PC-3 (cell line): Measurements from ENCODE around the gene MCAT. TPM values are rescaled to one million over a fixed set of nuclear protein-coding genes. Genes with fewer than 3 reads are reported as not detected.

Experiments used
- ATAC-seq: fragments of 200-7000 bp; cut with Tn5 transposase; 2 replicates; pipeline ENCODE4 v1.9.1; 2020; ENCODE audit warnings: mild to moderate bottlenecking, moderate library complexity
- BruUV-seq: library from RNA; stranded (reverse); fragments of 400-500 nt; replicated peaks from 2 replicates; lab custom pipeline; 2021; lab: Mats Ljungman, UMichigan
- CTCF ChIA-PET: fragments of 300-600 bp; sonication (Branson Sonifier 250); formaldehyde crosslinking; loops from one replicate; lab custom pipeline; 2022; ENCODE audit warnings: antibody characterized with exemption; lab: Charles Lee
- POLR2A ChIA-PET: fragments of 300-600 bp; sonication (Branson Sonifier 250); formaldehyde crosslinking; loops from one replicate; lab custom pipeline; 2022; ENCODE audit warnings: antibody characterized with exemption; ENCODE audit not compliant: unreplicated experiment; lab: Charles Lee
- DNase-seq: peaks from one replicate; pipeline ENCODE4 v3.0.0-alpha.2; 2015
- H2AFZ ChIP-seq: fragments of 300-600 bp; sonication (generic); 2 replicates; pipeline ENCODE4 v1.6.0; 2016; ENCODE audit warnings: antibody characterized with exemption, low read length
- H3F3A ChIP-seq: fragments of 300-600 bp; sonication (generic); one replicate; pipeline ENCODE4 v1.6.0; 2017; ENCODE audit warnings: antibody characterized with exemption, low read length, control low read depth, mild to moderate bottlenecking; ENCODE audit not compliant: unreplicated experiment
- H3K27ac ChIP-seq: fragments of 300-600 bp; sonication (generic); 2 replicates; pipeline ENCODE4 v1.5.1; 2016; ENCODE audit warnings: mild to moderate bottlenecking, low read length
- H3K27me3 ChIP-seq: fragments of 300-600 bp; sonication (generic); 2 replicates; pipeline ENCODE4 v1.6.1; 2016; ENCODE audit warnings: low read length, mixed read lengths
- H3K36me3 ChIP-seq: fragments of 300-600 bp; sonication (generic); 2 replicates; pipeline ENCODE4 v1.6.1; 2016; ENCODE audit warnings: low read depth, mixed run types, low read length, mixed read lengths
- H3K4me1 ChIP-seq: fragments of 300-600 bp; sonication (generic); 2 replicates; pipeline ENCODE4 v1.5.1; 2016; ENCODE audit warnings: low read length; ENCODE audit not compliant: insufficient read depth
- H3K4me2 ChIP-seq: fragments of 300-600 bp; sonication (generic); 2 replicates; pipeline ENCODE4 v1.6.0; 2016; ENCODE audit warnings: low read length
- H3K4me3 ChIP-seq: fragments of 300-600 bp; sonication (generic); 2 replicates; pipeline ENCODE4 v1.5.1; 2016; ENCODE audit warnings: mild to moderate bottlenecking, low read length, mixed read lengths
- H3K79me2 ChIP-seq: fragments of 300-600 bp; sonication (generic); 2 replicates; pipeline ENCODE4 v1.6.1; 2017; ENCODE audit warnings: low read length, mixed read lengths
- H3K9ac ChIP-seq: fragments of 300-600 bp; sonication (generic); 2 replicates; pipeline ENCODE4 v1.6.0; 2016; ENCODE audit warnings: mild to moderate bottlenecking, low read length
- H3K9me2 ChIP-seq: fragments of 300-600 bp; sonication (generic); replicated peaks from 2 replicates; pipeline ENCODE4 v1.6.1; 2016; ENCODE audit warnings: mixed run types, low read length, mixed read lengths
- H3K9me3 ChIP-seq: fragments of 300-600 bp; sonication (generic); 2 replicates; pipeline ENCODE4 v1.6.1; 2016; ENCODE audit warnings: low read length, mixed read lengths
- H4K20me1 ChIP-seq: fragments of 300-600 bp; sonication (generic); 2 replicates; pipeline ENCODE4 v1.6.1; 2016; ENCODE audit warnings: low read length, mixed read lengths
- EZH2 ChIP-seq: fragments of 300-600 bp; sonication (generic); IDR thresholded peaks from one replicate; pipeline ENCODE4 v1.6.1; 2017; ENCODE audit warnings: antibody characterized with exemption, mild to moderate bottlenecking, low read length; ENCODE audit not compliant: unreplicated experiment
- EZH2phosphoT487 ChIP-seq: fragments of 300-600 bp; sonication (generic); IDR thresholded peaks from 2 replicates; pipeline ENCODE4 v1.6.1; 2018; ENCODE audit warnings: mild to moderate bottlenecking, antibody characterized with exemption, low read length, borderline replicate concordance
- intact Hi-C: fragments of 100-400 bp; cut with micrococcal nuclease; formaldehyde crosslinking; loops from 2 replicates; pipeline ENCODE4 v1.9.0; 2023
- total RNA-seq: library from RNA; depleted of rRNA; stranded (reverse); fragments of >200 nt; gene quantifications from 2 replicates; pipeline ENCODE4 v1.2.3, GENCODE V29; 2014
- TF ChIP-seq, protein P1 (sequence below): fragments of 300-600 bp; sonication (generic); conservative IDR thresholded peaks from 2 replicates; pipeline ENCODE4 v1.5.1; 2017; ENCODE audit warnings: antibody characterized with exemption, low read depth, mild to moderate bottlenecking, low read length

MCAT gene
- total RNA-seq, 1 experiment from 2014 or later, result 29.2 TPM

DNA sequence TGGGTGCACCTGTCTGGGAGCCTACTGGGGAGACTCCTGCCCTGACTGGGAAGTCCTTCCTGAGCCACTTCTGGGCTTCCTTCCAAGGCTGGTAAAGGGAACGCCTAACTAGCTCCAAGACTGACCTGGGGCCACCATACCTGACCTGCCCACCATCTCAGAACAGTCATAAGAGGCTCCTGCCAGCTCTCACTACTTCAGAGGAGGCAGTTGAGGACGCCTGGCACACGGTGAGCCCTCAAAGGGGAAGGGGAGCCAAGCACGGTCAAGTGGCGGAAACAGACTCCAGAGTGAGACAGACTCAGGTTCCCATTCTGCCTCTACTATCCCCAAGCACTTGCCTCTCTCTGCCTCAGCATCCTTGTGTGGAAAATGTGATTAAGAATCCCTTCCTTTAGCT, 7.6 kb downstream of the MCAT start:
- ATAC-seq, result no peak

DNA sequence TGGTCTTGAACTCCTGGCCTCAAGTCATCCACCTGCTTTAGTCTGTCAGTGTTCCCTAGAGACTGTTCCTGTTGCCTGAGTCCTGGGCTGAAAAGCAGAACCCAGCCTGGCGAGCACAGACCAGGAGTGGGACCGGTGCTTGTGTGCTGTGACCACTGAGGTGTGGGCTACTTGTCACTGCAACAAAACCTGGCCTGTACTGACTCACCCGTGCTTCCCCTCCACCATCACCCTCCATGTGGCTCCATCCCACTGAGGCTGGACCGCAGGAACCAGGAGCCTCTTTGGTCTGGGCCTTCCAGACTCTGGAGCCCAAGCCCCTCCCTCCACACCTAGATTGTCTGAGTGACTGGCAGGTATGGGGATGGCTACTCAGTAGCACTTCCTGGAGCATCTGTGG, 8.6 kb downstream of the MCAT start:
- H3K79me2 ChIP-seq, result 0 out of 2 replicates have a peak, but pooled peaks cover 3% of the 10 kb centered on the region
- no peaks in the 10 kb centered on the region for H3F3A ChIP-seq
- ATAC-seq, result no peak
- intact Hi-C loops, result no loop called here
- H3K9me3 ChIP-seq, result no peaks in the 10 kb centered on the region
- H3K9me2 ChIP-seq, result no peaks in the 10 kb centered on the region
- no peak overlapping the region for H3K4me3 ChIP-seq
- CTCF ChIA-PET, result no interaction called here
- H4K20me1 ChIP-seq, result no peaks in the 10 kb centered on the region
- no peak overlapping the region for H3K4me2 ChIP-seq
- H3K36me3 ChIP-seq, result peaks cover 8% of the 10 kb centered on the region
- peaks cover 1% of the 10 kb centered on the region for H3K4me1 ChIP-seq
- DNase-seq, result no peak
- no peak overlapping the region for H3K27ac ChIP-seq
- no peaks in the 10 kb centered on the region for H3K27me3 ChIP-seq
- no TSS peak for BruUV-seq
- TF ChIP-seq, protein P1, sequence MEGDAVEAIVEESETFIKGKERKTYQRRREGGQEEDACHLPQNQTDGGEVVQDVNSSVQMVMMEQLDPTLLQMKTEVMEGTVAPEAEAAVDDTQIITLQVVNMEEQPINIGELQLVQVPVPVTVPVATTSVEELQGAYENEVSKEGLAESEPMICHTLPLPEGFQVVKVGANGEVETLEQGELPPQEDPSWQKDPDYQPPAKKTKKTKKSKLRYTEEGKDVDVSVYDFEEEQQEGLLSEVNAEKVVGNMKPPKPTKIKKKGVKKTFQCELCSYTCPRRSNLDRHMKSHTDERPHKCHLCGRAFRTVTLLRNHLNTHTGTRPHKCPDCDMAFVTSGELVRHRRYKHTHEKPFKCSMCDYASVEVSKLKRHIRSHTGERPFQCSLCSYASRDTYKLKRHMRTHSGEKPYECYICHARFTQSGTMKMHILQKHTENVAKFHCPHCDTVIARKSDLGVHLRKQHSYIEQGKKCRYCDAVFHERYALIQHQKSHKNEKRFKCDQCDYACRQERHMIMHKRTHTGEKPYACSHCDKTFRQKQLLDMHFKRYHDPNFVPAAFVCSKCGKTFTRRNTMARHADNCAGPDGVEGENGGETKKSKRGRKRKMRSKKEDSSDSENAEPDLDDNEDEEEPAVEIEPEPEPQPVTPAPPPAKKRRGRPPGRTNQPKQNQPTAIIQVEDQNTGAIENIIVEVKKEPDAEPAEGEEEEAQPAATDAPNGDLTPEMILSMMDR, result no peak
- TF ChIP-seq EZH2 (no peak), EZH2phosphoT487 (no peak)
- H3K9ac ChIP-seq, result no peak overlapping the region
- POLR2A ChIA-PET, result no interaction called here
- no peak overlapping the region for H2AFZ ChIP-seq

More for the DNA sequence above, 7.6 kb downstream of the MCAT start:
- no peaks in the 10 kb centered on the region for H3K4me1 ChIP-seq
- H3K9me2 ChIP-seq, result no peaks in the 10 kb centered on the region
- H2AFZ ChIP-seq, result no peak overlapping the region
- H3K4me2 ChIP-seq, result no peak overlapping the region
- H3K36me3 ChIP-seq, result peaks cover 14% of the 10 kb centered on the region
- no TSS peak for BruUV-seq
- CTCF ChIA-PET, result no interaction called here
- H3K27ac ChIP-seq, result no peak overlapping the region
- H4K20me1 ChIP-seq, result no peaks in the 10 kb centered on the region
- no peak for DNase-seq
- intact Hi-C loops, result no loop called here
- H3K9ac ChIP-seq, result no peak overlapping the region
- H3K27me3 ChIP-seq, result no peaks in the 10 kb centered on the region
- TF ChIP-seq, protein P1, result no peak
- TF ChIP-seq EZH2phosphoT487 (no peak), EZH2 (no peak)
- H3F3A ChIP-seq, result no peaks in the 10 kb centered on the region
- POLR2A ChIA-PET, result no interaction called here
- no peaks in the 10 kb centered on the region for H3K9me3 ChIP-seq
- no peak overlapping the region for H3K4me3 ChIP-seq
- H3K79me2 ChIP-seq, result peaks cover 10% of the 10 kb centered on the region

DNA sequence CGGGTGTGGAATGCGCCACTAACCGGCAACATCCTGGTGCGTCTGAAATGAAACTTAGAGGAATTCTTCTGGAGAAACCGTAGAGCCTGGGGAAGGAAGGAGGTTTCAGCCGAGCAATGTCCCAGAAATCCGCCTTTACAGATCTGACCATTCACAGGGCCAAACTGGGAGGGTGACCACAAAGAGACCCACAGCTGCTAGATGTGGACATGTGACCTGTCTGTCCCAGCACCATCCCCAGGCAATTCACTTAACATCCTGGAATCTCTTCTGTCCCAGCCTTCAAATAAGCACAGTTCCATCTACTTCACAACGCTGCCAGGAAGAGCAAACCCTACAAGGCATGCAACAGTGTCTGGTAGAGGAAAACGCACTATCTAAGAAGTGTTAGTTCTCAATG, 9.8 kb downstream of the MCAT start:
- H3K27me3 ChIP-seq, result no peaks in the 10 kb centered on the region
- BruUV-seq, result no TSS peak
- no peak overlapping the region for H2AFZ ChIP-seq
- ChIA-PET CTCF (no interaction called here), POLR2A (no interaction called here)
- intact Hi-C loops, result no loop called here
- H3K9me3 ChIP-seq, result no peaks in the 10 kb centered on the region
- no peaks in the 10 kb centered on the region for H4K20me1 ChIP-seq
- H3K4me1 ChIP-seq, result peaks cover 13% of the 10 kb centered on the region
- no peak overlapping the region for H3K9ac ChIP-seq
- H3K27ac ChIP-seq, result no peak overlapping the region
- no peaks in the 10 kb centered on the region for H3F3A ChIP-seq
- DNase-seq, result no peak
- ATAC-seq, result no peak
- no peak overlapping the region for H3K4me3 ChIP-seq
- H3K36me3 ChIP-seq, result peaks cover 8% of the 10 kb centered on the region
- H3K79me2 ChIP-seq, result peaks cover 5% of the 10 kb centered on the region
- H3K9me2 ChIP-seq, result no peaks in the 10 kb centered on the region
- H3K4me2 ChIP-seq, result no peak overlapping the region
- TF ChIP-seq, protein P1, result no peak
- TF ChIP-seq EZH2phosphoT487 (no peak), EZH2 (no peak)
